Stimulated activated CD8-positive, alpha-beta memory T cell treated with anti-CD3 and anti-CD28 coated beads, Interleukin-7, amount 100 ng/mL, for 48 hours (primary cell): ENCODE data around the gene RESF1.
"Not testable (repeated sequence)": the region's sequence is repeated elsewhere in the genome, so short reads cannot be mapped to it uniquely, and the experiment has no call there.

ENCODE experiments used
- DNase-seq, 2 donors: peaks; one replicate each; pipeline ENCODE4 v3.0.0-alpha.2; 2020; ENCODE audit warnings: low read depth in 1 of 2; ENCODE audit errors: extremely low read depth in 1 of 2

RESF1 gene, protein sequence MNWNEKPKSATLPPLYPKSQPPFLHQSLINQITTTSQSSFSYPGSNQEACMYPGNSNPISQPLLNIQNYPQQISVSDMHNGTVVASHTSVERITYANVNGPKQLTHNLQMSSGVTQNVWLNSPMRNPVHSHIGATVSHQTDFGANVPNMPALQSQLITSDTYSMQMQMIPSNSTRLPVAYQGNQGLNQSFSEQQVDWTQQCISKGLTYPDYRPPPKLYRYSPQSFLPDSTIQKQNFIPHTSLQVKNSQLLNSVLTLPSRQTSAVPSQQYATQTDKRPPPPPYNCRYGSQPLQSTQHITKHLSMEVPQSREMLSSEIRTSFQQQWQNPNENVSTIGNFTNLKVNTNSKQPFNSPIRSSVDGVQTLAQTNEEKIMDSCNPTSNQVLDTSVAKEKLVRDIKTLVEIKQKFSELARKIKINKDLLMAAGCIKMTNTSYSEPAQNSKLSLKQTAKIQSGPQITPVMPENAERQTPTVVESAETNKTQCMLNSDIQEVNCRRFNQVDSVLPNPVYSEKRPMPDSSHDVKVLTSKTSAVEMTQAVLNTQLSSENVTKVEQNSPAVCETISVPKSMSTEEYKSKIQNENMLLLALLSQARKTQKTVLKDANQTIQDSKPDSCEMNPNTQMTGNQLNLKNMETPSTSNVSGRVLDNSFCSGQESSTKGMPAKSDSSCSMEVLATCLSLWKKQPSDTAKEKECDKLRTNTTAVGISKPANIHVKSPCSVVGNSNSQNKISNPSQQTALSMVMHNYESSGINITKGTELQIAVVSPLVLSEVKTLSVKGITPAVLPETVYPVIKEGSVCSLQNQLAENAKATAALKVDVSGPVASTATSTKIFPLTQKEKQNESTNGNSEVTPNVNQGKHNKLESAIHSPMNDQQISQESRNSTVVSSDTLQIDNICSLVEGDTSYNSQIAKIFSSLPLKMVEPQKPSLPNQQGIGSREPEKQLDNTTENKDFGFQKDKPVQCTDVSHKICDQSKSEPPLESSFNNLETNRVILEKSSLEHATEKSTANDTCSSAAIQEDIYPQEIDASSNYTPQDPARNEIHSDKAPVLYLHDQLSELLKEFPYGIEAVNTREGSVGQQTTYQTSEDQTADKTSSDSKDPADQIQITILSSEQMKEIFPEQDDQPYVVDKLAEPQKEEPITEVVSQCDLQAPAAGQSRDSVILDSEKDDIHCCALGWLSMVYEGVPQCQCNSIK (N-terminal part only)

DNA sequence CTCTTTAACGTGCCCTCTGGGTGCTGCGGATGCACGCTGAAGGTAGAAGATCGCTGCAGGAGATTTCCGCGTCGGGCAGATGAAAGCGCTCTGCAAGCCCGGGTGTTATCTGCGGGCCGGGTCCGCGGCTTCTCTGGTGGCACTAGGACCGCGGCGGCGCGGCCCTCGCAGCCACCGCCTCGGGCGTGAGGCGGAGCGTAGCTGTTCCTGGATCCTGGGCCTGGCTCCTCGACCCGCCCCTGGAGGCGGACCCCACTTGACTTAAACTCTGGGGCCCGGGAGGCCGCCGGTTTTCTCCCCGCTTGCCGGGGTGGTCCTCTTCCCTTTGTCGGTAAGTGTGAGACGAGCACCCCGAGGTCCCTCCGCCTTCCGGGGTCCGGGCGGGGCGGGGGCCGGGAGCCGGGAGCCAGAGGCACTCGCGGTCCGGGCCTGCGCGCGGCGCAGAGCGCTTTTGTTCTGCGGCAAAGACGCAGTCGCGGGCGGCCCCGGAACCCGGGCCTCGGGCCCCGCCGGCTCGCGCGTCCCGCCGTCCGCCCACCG, at the start of gene RESF1:
TSS of gene RESF1 (plus strand) at position 255 of the 540 bp plus-strand sequence. CDS start 21,541 bp downstream, outside the sequence.
- peak; percentile 73 to 77 for DNase-seq

DNA sequence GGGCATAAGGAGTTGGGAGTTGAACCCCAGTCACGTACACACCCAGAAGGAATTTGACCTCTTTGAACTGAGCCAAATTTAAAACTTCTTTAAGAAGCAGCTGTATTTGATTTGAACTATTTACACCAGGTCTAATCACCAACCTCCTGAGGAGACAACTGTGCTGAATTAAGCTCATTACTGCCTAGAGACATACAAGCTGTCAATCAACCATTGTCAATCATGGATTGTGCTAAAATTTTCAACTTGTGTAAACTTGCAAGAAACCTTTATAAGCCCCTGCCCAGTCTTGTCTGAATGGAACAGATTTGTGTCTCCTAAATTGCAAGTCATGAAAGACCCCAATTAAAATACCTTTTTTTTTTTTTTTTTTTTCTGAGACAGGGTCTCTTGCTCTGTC, 44.3 kb upstream of the RESF1 start:
- no peak for DNase-seq

DNA sequence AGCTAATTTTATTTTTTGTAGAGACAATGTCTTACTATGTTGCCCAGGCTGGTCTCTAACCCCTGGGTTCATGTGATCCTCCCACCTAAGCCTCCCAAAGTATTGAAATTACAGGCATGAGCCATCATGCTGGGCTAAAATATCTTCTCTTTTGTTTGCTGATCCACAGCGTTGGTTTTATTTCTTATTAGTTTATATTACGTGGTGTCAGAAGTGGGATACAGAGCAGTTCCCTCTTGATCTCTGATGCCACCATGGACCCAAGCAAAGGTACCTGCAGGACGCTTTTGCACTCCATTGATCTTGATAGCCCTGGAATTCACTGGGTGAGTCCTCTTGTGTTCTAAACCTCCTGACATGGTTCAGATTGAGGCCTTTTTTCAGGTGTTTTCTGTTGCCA, 43.8 kb upstream of the RESF1 start:
- no peak for DNase-seq

DNA sequence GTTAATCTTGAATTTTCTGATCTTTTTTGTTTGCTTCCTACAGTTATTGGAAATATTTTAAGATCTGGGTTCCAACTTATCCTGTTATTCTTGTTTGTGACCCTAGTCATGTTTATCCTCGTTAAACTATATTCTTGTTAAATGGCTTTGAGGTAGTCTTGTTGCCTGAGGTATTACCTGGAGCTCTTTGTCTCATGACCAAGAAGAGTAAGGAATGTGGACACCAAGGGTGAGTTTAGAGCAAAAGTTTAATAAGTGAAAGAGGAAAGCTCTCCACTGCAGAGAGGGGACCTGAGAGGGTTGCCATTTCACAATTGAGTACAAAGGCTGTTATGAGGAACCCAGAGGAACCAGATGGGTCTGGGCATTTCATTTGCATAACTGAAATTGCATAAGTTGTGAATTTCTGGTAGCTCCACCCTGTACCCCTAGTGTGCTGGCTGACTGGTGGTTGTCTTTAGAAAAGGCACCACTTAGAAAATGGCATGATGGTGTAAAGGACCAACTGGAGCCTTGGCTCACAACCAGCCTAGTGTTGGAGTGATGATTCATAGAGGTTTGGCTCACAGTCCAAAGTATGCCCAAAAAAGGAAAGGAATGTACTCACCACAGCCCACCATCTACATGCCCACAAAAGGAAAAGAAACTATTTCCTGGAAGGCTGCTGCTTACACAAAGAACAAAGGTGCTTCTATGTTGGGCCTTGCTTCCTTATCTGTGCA, 36.7 kb upstream of the RESF1 start:
- no peak for DNase-seq

DNA sequence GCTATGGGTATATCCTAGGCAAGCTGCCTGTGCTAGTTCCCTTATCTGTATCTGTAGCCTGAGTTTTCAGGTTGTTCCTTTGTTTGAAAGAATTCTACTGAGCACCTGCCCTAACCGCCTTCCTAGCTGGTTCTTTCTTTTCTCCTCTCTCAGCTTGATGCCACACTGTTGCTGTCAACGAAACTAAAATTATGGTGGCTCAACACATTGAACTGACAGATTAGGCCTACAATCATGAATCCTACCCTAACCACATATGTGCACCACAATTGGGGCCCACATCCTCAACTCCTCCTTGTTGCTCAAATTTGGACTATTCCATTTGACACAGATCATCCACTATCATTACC, 36.2 kb upstream of the RESF1 start:
- DNase-seq: no peak

DNA sequence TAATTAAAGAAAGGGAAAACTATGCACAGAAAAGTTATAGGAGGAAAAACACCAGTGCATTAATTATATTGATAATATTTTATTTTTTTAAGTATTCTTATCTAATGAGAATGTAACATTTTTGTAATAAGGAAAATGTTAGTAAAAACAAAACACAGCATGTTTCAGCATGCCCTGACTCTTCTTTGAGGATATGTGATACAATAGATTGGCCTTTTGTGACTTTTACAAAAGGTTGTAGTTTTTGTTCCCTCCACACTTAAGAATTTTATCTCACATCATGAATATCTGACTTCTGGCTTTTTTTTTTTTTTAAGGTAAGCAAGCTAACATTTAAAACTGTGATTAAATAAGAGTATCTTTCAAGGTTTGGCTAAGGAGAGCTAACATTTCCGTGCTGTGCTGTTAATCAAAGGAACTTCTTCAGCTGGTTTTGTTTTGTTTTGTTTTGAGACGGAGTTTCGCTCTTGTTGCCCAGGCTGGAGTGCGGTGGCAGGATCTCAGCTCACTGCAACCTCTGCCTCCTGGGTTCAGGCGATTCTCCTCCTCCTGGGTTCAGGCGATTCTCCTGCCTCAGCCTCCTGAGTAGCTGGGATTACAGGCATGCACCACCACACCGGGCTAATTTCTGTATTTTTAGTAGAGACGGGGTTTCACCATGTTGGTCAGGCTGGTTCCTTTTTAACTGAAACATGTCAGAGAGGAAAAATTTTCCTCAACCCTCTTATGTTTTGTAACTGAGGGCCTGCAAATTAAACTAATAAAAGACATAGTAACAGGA, 30.8 kb upstream of the RESF1 start:
- no peak for DNase-seq

DNA sequence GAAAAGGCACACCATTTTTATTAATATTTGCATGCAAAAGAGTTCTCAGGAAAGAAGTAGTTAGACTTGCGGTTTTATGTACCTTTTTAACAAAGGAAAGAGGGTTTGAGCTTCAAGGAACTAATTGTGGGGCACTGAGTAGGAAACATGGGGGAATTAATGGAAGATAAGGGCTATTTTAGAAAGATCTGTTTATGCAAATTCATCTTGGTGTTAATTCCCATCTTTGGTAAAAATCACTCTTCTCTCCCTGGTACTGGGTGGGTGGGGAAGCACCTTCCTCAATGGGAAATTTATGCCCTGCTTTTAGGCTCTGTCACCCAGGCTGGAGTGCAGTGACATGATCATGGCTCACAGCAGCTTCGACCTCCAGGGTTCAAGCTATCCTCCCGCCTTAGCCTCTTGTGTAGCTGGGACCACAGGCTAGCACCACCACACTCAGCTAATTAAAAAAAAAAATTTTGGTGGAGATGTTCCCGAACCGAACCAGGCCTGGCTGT, 30.1 kb upstream of the RESF1 start:
- DNase-seq: no peak

DNA sequence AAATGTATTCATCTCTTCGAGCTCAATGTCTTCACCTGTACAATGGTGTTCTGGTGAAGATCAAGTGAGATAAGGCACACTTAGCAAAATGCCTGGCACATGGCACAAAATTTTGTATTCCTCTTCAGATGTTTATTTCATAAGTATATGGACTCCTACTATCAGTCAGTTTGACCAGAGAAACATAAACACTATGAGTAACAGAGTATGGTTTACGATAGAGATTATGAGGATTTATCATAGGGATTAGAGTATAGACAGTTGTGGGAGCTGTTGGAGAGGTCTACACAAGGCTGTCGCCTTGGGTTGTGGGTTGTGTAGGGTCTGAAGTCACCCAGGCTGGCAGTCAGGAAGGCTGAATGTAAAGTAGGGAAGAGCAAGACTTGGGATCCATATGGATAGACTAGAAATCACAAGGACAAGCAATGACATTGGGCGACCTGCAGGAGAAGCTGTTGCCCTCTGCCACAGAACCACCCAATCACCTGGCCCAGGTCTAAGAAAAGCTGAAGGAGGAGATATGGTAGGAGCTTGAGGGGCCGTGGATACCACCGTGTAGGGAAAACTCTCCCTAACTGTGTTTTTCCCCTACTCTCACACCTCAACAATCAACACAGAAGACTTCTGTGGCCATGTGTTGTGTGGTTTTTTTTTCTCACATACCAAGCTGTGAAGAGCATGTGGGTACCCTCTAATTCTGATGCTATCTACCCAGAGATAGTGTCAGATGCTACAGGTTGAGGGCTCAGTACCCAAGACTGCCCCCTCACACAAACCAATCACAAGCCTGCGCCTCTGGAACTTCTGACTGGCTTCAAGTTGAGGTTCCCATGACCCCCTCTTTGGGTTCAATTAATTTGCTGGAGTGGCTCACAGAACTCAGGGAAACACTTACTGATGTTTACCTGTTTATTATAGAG, 27.2 kb upstream of the RESF1 start:
- DNase-seq: no peak

DNA sequence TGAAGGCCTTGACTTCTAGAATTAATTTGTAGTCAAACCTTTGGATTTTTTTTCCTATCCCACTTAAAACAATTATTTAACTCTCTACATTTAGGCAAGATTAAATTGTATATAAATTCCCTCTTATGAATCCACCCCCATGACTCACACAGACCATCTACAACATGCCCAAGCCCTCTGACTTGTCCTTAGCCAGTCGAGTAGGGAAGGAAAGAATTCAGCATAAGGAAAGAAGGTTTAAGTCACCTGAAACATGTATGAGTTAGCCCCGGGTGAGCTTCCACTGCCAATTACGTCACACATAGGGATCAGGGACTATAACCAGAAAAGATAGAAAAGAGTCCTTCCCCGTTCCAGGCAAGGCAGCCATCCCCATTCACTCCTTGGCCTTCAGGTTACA, 14.9 kb upstream of the RESF1 start:
- DNase-seq: no peak

DNA sequence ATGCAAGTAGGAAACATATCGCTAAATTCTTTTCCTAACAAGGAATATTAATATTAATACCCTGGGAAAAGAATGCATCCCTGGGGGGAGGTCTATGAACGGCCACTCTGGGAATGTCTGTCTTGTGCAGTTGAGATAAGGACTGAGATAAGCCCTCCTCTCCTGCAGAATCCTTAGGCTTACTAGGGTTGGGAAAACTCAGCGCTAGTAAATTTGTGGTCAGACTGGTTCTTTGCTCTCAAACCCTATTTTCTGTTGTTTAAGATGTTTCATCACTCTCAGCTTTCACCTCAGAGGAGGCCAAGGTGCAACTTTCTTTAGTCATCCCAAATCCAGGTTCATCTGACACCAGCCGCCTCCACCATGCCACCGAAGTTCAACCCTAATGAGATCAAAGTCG, 11.2 kb upstream of the RESF1 start:
- no peak for DNase-seq

DNA sequence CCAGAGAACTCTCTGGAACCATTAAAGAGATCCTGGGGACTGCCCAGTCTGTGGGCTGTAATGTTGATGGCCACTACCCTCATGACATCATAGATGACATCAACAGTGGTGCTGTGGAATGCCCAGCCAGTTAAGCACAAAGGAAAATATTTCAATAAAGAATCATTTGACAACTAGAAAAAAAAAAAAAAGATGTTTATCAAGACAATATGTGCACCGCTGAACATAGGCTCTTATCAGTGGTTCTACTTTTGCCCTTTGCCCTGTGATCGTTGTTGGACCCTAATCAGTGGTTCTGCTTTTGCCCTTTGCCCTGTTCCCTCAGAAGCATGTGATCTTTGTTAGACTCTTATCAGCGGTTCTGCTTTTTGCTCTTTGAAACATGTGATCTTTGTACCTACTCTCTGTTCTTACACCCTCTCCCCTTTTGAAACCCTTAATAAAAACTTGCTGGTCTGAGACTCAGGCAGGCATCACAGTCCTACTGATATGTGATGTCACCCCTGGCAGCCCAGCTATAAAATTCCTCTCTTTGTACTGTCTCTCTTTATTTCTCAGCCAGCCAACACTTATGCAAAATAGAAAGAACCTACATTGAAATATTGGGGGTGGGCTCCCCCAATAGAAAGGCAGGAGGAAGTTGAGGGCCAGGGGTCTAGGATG, 10.4 kb upstream of the RESF1 start:
- not testable (repeated sequence) for DNase-seq

DNA sequence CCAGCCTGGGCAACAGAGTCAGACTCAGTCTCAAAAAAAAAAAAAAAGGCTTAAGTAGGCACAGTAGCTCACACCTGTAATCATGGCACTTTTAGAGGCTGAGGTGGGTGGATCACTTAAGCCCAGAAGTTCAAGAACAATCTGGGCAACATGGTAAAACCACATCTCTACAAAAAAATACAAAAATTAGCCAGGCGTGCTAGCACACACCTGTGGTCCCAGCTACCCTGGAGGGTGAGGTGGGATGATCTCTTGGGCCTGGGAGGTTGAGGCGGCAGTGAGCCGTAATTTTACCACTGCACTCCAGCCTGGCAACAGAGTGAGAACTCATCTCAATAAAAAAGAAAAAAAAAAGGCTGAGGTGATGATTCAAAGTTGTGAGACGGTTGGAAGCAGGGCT, 9.1 kb upstream of the RESF1 start:
- no peak for DNase-seq

DNA sequence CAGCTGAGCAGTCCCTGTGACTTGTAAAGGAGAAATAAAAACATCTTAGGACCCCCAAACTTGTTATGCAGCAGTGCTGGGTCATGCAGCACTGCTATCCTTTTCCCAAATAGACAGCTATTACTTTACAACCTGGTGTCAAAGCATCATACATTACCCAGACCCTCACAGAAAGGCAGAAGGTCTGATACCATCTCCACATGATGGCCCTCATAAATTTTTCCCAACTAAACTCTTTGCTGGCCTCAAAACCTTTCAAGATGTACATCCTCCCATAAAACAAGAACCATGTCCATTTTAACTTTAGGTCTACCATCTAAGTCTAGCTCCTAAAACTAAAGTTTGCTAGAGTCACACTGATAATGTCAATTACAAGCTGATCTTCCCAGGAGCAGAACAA, 8.7 kb upstream of the RESF1 start:
- DNase-seq: no peak

DNA sequence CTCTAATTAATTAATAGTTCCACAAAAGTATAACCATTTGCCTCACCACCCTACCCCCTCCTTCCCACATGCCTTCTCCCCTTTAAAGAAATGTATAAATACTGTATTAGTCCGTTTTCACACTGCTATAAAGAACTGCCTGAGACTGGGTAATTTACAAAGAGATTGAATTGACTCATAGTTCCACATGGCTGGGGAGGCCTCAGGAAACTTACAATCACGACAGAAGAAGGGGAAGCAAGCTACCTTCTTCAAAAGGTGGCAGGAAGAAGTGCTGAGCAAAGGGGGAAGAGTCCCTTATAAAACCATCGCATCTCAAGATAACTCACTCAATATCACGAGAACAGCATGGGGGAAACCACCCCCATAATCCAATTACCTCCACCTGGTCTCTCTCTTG, 8.2 kb upstream of the RESF1 start:
- DNase-seq: no peak

DNA sequence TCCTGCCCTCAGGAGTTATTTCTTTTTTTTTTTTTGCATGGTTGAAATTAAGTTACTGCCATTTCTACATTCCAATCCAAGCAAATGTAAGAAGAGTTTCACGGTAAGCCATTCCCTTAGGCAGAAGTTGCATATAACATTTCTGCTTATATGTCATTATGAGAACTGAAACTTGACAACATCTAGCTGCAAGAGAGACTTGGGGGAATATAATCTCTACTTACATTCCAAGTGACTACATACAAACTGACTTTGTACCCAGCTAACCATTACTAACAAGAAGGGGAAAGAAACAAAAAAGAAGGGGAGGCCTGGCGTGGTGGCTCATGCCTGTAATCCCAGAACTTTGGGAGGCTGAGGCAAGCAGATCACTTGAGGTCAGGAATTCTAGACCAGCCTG, 7.3 kb upstream of the RESF1 start:
- DNase-seq: no peak

DNA sequence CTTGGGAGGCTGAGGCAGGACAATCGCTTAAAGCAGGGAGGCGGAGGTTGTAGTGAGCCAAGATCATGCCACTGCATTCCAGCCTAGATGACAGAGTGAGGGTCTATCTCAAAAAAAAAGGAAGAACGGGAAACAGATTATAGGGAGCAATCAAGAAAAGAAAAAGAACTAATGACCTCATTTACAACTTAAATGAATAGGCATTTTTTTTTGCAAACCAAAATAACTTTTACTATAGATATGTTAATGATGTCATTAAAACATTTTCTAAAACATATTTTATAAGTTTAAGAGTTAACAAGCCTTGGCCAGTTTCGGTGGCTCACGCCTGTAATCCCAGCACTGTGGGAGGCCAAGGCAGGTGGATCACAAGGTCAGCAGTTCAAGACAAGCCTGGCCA, 6.8 kb upstream of the RESF1 start:
- DNase-seq: no peak

DNA sequence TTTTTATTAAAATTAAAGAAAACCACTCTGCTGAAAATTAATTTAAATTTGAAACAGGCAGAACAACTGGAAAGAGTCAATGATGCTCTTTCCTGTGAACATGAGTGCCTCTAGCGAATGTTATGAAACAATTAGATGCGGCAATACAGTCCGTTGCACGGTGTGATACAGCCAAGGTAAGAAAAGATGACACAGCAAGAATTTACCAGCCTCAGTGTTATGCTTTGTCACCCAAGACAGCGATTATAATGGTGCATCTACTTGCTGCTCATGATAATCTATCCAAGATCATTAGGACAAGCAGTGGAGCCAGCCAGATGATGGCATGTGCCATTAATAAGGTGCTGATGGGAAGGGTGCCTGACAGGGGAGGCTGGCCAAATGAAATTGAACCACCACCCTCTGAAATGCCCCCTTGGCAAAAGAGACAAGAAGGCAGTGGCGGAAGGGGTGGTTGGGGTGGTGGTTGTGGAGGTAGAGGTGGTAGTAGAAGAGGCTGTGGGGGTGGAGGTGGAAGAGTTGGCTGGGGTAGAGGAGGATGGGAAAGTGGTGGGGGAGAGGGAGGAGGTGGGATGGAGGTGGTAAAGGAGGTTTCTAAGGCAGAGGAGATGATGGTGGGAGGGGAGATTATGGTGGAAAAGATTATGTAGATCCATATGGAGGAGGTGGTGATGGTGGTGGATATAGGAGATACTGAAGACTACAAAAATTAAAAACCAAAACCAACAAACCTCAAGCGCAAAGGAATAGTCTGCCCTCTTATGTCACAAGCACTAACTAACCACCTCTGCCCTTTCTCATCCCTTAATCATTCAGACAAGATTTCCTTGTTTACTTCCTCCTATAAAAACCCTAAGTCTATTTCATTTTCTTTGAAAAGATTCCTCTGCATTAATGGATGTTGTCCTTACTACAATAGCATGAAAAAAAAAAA, 4.0 kb upstream of the RESF1 start:
- DNase-seq: no peak
